Fibroblast of the aortic adventitia (primary cell): ENCODE data around the gene NPHS2. TPM values are rescaled to one million over a fixed set of nuclear protein-coding genes. Genes with fewer than 3 reads are reported as not detected.
"Not testable (repeated sequence)": the region's sequence is repeated elsewhere in the genome, so short reads cannot be mapped to it uniquely, and the experiment has no call there.

Experiments used
- DNase-seq: peaks from one replicate; pipeline ENCODE4 v3.0.0-alpha.2; 2010; ENCODE audit warnings: low read depth
- H3K4me3 ChIP-seq: 2 replicates; pipeline ENCODE4 v1.5.1; 2011; ENCODE audit warnings: low read depth, mild to moderate bottlenecking, control low read depth, low read length, moderate library complexity
- total RNA-seq: library from RNA; depleted of rRNA; stranded (reverse); fragments of >200 nt; gene quantifications from 2 replicates; pipeline ENCODE4 v1.2.3, GENCODE V29; 2012; ENCODE audit warnings: low replicate concordance
- TF ChIP-seq, protein P1 (sequence below): IDR thresholded peaks from 2 replicates; pipeline ENCODE4 v1.5.1; 2011; ENCODE audit warnings: mild to moderate bottlenecking, low read length, control low read depth, inconsistent platforms; ENCODE audit not compliant: insufficient read depth

NPHS2 gene
- total RNA-seq, 1 donor: not detected

- TF ChIP-seq, protein P1, sequence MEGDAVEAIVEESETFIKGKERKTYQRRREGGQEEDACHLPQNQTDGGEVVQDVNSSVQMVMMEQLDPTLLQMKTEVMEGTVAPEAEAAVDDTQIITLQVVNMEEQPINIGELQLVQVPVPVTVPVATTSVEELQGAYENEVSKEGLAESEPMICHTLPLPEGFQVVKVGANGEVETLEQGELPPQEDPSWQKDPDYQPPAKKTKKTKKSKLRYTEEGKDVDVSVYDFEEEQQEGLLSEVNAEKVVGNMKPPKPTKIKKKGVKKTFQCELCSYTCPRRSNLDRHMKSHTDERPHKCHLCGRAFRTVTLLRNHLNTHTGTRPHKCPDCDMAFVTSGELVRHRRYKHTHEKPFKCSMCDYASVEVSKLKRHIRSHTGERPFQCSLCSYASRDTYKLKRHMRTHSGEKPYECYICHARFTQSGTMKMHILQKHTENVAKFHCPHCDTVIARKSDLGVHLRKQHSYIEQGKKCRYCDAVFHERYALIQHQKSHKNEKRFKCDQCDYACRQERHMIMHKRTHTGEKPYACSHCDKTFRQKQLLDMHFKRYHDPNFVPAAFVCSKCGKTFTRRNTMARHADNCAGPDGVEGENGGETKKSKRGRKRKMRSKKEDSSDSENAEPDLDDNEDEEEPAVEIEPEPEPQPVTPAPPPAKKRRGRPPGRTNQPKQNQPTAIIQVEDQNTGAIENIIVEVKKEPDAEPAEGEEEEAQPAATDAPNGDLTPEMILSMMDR: no peak
- H3K4me3 ChIP-seq: no peak overlapping the region
- DNase-seq: no peak
Measured at GRCh38 chr1:179548666-179549367, 26.9 kb downstream of the NPHS2 start.

DNA sequence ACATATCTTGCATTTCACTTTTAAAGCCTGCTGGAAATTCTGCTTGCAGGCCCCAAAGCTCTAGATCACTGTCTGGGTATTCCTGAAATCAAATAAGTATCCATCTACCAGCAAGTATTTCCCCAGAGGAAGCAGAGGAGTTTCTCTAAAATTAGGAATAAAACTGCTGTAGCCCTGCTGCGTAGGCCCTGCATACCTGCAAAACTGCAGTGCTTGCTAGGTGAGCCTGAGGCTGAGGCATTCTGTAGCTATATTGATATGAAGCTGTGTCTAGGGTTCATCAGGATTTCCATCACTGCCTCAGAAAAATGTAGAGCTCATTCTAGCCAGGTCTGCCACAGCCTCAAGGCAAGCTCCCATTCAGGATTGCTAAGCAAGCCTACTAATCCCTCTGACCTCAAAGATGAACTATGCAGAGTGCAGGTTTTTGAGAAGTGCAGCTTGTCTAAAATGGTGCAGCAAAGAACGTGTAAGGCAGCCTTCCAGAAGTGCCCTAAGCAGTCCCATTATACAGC, 28.7 kb downstream of the NPHS2 start:
- DNase-seq: no peak
- TF ChIP-seq, protein P1: no peak
- H3K4me3 ChIP-seq: no peak overlapping the region

GRCh38 chr1:179545321-179545720, 30.4 kb downstream of the NPHS2 start:
- DNase-seq: no peak
- TF ChIP-seq, protein P1: no peak
- no peak overlapping the region for H3K4me3 ChIP-seq

DNA sequence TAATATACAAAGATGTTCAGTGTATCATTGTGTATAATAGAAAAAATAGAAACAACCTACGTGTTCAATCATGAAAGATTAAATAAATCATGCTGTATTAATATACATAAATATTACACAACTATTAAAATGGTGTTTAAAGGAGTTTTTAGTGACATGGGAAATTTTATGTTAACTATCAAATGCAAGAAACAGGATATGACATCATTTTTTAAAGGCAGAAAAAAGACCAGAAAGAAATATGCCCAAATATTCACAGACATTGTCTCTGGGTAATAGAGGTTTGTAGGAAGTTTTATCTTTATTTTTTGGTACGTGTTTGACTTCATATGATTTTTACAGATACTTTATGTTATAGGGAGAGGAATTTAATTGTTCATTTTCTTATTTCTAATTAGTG, 34.0 kb downstream of the NPHS2 start:
- TF ChIP-seq, protein P1: no peak
- no peak for DNase-seq
- H3K4me3 ChIP-seq: no peak overlapping the region

DNA sequence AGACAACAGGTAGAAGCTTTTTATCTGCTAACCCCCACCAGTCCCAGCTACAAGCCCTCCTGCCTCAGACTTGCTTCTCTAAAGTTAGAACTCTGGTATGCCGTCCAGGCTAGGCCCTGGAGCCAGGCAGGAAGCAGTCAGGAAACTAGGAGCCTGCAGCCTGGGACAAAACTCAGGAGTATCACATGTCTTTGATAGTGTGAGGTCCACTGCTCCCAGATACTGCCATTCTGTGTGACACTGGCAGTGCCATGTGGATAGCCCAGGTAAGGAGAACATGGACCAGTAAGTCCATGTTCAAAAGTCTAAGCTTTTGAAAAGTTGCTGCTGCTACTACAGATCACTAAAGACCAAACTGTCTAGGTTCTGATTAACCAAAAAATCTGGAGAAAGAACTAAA, 45.4 kb downstream of the NPHS2 start:
- no peak overlapping the region for H3K4me3 ChIP-seq
- DNase-seq: no peak
- TF ChIP-seq, protein P1: no peak

DNA sequence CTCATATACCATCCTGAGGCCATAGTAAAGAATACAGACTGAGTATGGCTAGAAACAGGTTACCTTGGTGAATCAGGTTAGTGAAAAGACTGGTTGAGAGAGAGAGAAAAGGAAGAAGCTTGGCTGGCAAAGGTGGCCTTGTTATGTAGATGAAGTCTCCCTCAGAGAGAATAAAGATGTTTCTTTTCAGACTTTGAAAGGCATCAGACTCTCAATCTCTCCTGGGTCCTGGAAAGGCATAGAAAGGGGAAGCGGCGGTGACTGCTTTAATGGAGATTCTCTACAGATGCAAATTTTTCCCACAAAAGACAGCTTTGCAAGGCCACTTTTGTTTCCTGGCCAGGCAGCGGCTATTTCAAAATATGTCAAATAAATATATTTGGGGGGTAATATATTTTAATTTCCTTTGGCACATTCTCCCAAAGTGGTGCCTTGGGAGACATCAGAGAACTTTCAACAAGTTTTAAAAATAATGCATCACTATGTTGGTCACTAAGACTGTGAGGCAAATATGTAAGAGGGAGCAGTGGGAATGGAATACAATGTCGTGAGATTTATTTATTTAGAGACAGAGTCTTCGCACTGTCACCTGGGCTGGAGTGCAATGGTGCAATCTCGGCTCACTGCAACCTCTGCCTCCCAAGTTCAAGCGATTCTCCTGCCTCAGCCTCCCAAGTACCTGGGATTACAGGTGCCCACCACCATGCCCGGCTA, 46.1 kb downstream of the NPHS2 start:
- H3K4me3 ChIP-seq: no peak overlapping the region
- TF ChIP-seq, protein P1: no peak
- DNase-seq: no peak

DNA sequence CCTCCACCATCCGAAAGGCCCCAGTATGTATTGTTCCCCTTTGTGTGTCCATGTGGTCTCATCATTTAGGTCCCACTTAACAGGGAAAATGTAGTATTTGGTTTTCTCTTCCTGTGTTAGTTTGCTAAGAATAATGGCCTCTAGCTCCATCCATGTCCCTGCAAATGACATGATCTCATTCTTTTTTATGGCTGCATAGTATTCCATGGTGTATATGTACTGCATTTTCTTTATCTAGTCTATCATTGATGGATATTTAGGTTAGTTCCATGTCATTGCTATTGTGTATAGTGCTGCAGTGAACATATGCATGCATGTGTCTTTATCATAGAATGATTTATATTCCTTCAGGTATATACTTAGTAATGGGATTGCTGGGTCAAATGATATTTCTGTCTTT, 57.2 kb downstream of the NPHS2 start:
- H3K4me3 ChIP-seq, DNase-seq: not testable (repeated sequence)
